DOHH2 (cell line): Measurements from ENCODE around the gene PAXX.

Experiments used
- H3F3A ChIP-seq: fragments of 200-600 bp; sonication (generic), shearing (Covaris generic); 2 replicates; pipeline ENCODE4 v1.6.0; 2016; ENCODE audit warnings: antibody characterized with exemption, mild to moderate bottlenecking; ENCODE audit not compliant: control insufficient read depth, insufficient read depth
- H3K27ac ChIP-seq: fragments of 200-600 bp; sonication (generic); 2 replicates; pipeline ENCODE4 v1.5.1; 2014; ENCODE audit warnings: low read depth, mild to moderate bottlenecking, low read length, moderate library complexity
- H3K27me3 ChIP-seq: fragments of 200-600 bp; sonication (generic); 2 replicates; pipeline ENCODE4 v1.6.1; 2014; ENCODE audit warnings: mild to moderate bottlenecking, low read length, mixed read lengths; ENCODE audit not compliant: control insufficient read depth
- H3K36me3 ChIP-seq: fragments of 200-600 bp; sonication (generic); 2 replicates; pipeline ENCODE4 v1.6.1; 2014; ENCODE audit warnings: mild to moderate bottlenecking, low read length, moderate library complexity, mixed read lengths; ENCODE audit not compliant: control insufficient read depth
- H3K4me1 ChIP-seq: fragments of 200-600 bp; sonication (generic); 2 replicates; pipeline ENCODE4 v1.6.1; 2014; ENCODE audit warnings: mild to moderate bottlenecking, low read length, mixed read lengths; ENCODE audit not compliant: control insufficient read depth
- H3K4me2 ChIP-seq: fragments of 200-600 bp; sonication (generic); 2 replicates; pipeline ENCODE4 v1.6.0; 2014; ENCODE audit warnings: mild to moderate bottlenecking, low read length, moderate library complexity
- H3K4me3 ChIP-seq: fragments of 200-600 bp; sonication (generic); 2 replicates; pipeline ENCODE4 v1.5.1; 2014; ENCODE audit warnings: mild to moderate bottlenecking, low read length, mixed read lengths
- H3K79me2 ChIP-seq: fragments of 200-600 bp; sonication (generic); 2 replicates; pipeline ENCODE4 v1.6.1; 2014; ENCODE audit warnings: mild to moderate bottlenecking, low read length, mixed read lengths; ENCODE audit not compliant: control insufficient read depth
- H3K9me2 ChIP-seq: fragments of 200-600 bp; sonication (generic); replicated peaks from 2 replicates; pipeline ENCODE4 v1.6.1; 2014; ENCODE audit warnings: mild to moderate bottlenecking, low read length, mixed read lengths; ENCODE audit not compliant: control insufficient read depth
- H3K9me3 ChIP-seq: fragments of 200-600 bp; sonication (generic); 2 replicates; pipeline ENCODE4 v1.6.1; 2014; ENCODE audit warnings: antibody characterized with exemption, low read length, mixed read lengths; ENCODE audit not compliant: control insufficient read depth, insufficient read depth
- H4K20me1 ChIP-seq: fragments of 200-600 bp; sonication (generic); 2 replicates; pipeline ENCODE4 v1.6.0; 2014; ENCODE audit warnings: low read depth, mild to moderate bottlenecking, antibody characterized with exemption, low read length, moderate library complexity; ENCODE audit not compliant: control insufficient read depth, insufficient read depth
- EZH2phosphoT487 ChIP-seq: fragments of 200-600 bp; sonication (generic); IDR thresholded peaks from 2 replicates; pipeline ENCODE4 v1.6.1; 2017; ENCODE audit warnings: borderline replicate concordance, mild to moderate bottlenecking, antibody characterized with exemption, low read length, moderate library complexity, mixed read lengths
- TF ChIP-seq, protein P1 (sequence below): fragments of 200-600 bp; sonication (generic); IDR thresholded peaks from one replicate; pipeline ENCODE4 v1.5.1; 2014; ENCODE audit warnings: antibody characterized with exemption, mild to moderate bottlenecking, low read depth, low read length; ENCODE audit not compliant: poor library complexity, severe bottlenecking

PAXX gene

DNA sequence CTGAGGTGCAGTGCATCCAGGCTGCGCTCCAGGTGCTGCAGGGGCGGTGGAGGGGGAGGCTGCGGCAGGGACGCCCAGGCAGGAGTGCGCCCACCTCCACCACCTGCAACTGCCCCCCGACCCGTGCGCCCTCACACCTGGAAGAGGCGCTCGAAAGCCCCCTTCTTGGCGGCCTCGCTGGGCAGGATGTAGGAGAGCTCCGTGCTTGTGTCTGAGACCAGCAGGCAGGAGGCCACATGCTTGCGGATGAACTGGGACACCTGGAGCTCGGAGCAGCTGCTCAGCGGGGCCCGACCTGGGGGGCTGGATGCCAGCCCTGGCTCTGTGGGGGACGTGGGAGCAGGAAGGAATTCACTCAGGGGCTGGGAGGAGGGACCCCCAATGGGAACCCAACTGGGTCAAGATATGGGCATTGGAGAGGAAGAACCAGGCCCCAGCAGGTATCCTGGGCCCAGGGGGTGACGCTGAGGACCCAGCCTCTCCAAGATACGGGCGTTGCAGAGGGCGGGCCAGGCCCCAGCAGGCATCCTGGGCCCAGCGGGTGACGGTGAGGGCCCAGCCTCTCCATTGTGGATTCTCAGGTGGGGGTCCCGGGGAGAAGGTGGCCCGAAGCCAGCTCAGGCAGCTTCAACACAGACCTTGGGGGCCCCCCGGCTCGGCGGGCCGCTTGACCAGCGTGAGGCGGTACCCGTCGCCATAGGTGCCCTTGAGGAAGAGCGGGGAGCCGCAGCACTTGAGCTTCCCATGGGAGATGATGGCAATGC lies 22.7 kb downstream of the PAXX start:
- H3K79me2 ChIP-seq, result no peaks in the 10 kb centered on the region
- no peaks in the 10 kb centered on the region for H3K9me2 ChIP-seq
- no peaks in the 10 kb centered on the region for H4K20me1 ChIP-seq
- no peak overlapping the region for H3K4me2 ChIP-seq
- TF ChIP-seq EZH2phosphoT487, result no peak
- TF ChIP-seq, protein P1, sequence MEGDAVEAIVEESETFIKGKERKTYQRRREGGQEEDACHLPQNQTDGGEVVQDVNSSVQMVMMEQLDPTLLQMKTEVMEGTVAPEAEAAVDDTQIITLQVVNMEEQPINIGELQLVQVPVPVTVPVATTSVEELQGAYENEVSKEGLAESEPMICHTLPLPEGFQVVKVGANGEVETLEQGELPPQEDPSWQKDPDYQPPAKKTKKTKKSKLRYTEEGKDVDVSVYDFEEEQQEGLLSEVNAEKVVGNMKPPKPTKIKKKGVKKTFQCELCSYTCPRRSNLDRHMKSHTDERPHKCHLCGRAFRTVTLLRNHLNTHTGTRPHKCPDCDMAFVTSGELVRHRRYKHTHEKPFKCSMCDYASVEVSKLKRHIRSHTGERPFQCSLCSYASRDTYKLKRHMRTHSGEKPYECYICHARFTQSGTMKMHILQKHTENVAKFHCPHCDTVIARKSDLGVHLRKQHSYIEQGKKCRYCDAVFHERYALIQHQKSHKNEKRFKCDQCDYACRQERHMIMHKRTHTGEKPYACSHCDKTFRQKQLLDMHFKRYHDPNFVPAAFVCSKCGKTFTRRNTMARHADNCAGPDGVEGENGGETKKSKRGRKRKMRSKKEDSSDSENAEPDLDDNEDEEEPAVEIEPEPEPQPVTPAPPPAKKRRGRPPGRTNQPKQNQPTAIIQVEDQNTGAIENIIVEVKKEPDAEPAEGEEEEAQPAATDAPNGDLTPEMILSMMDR, result no peak
- no peaks in the 10 kb centered on the region for H3K4me1 ChIP-seq
- H3K27ac ChIP-seq, result no peak overlapping the region
- no peaks in the 10 kb centered on the region for H3K27me3 ChIP-seq
- H3F3A ChIP-seq, result no peaks in the 10 kb centered on the region
- H3K9me3 ChIP-seq, result no peaks in the 10 kb centered on the region
- H3K36me3 ChIP-seq, result no peaks in the 10 kb centered on the region
- no peak overlapping the region for H3K4me3 ChIP-seq

DNA sequence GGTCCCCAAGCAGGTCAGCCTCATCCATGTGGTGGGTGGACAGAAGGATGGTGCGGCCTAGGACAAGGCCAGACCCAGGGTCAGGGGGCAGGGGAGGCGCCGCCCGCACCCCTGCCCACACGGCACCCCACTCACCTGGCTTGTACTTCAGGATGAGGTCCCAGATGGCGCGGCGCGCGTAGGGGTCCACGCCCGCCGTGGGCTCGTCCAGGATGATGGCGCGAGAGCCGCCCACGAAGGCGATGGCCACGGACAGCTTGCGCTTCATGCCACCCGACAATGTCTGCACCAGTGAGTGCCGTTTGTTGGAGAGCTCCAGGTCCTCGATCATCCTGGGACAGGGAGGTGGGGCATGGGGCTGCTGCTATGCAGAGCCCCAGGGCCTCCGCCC lies 23.3 kb downstream of the PAXX start:
- Histone ChIP-seq H3K79me2 (no peaks in the 10 kb centered on the region), H3K9me2 (no peaks in the 10 kb centered on the region), H3F3A (no peaks in the 10 kb centered on the region), H3K4me2 (no peak overlapping the region), H3K27ac (no peak overlapping the region), H3K36me3 (no peaks in the 10 kb centered on the region), H3K4me1 (no peaks in the 10 kb centered on the region), H4K20me1 (no peaks in the 10 kb centered on the region), H3K9me3 (no peaks in the 10 kb centered on the region), H3K27me3 (no peaks in the 10 kb centered on the region), H3K4me3 (no peak overlapping the region)
- TF ChIP-seq, protein P1, result no peak
- no peak for TF ChIP-seq EZH2phosphoT487

DNA sequence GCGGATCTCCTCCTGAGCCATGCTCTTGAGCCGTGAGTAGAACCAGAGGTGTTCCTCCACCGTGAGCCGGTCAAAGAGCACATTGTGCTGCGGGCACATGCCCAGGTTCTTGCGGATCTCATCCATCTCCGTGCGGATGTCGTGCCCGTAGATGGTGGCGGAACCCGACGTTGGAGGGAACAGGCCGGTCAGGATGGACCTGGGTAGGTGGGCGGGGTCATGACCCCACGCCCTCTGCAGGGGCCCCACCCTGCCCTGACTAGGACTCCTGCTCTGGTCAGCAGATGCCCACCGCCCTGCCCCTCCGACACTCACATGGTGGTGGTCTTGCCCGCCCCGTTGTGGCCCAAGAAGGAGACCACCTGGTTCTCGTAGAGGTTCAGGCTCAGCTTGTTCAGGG lies 23.8 kb downstream of the PAXX start:
- Histone ChIP-seq H3K36me3 (no peaks in the 10 kb centered on the region), H3K9me2 (no peaks in the 10 kb centered on the region), H3K79me2 (no peaks in the 10 kb centered on the region), H3K27ac (no peak overlapping the region), H3K9me3 (no peaks in the 10 kb centered on the region), H3K4me2 (no peak overlapping the region), H3K4me3 (no peak overlapping the region), H3K27me3 (no peaks in the 10 kb centered on the region), H4K20me1 (no peaks in the 10 kb centered on the region), H3F3A (no peaks in the 10 kb centered on the region), H3K4me1 (no peaks in the 10 kb centered on the region)
- TF ChIP-seq, protein P1, result no peak
- TF ChIP-seq EZH2phosphoT487, result no peak
